K562 (cell line): ENCODE measurements around the gene NAT8L. TPM values are rescaled to one million over a fixed set of nuclear protein-coding genes. Genes with fewer than 3 reads are reported as not detected.

Source experiments
- CBX2 ChIP-seq: fragments of 200-600 bp; sonication (generic); IDR thresholded peaks from one replicate; pipeline ENCODE4 v1.6.1; 2012; ENCODE audit warnings: mild to moderate bottlenecking, low read length, inconsistent platforms; ENCODE audit not compliant: insufficient read depth, poor library complexity, severe bottlenecking
- CCNT2 ChIP-seq: IDR thresholded peaks from 2 replicates; pipeline ENCODE4 v1.6.1; 2011; ENCODE audit warnings: borderline replicate concordance, low read depth, mild to moderate bottlenecking, moderate library complexity, mixed read lengths, low read length; ENCODE audit not compliant: insufficient read length; ENCODE audit errors: extremely low read depth
- ETV5 ChIP-seq: sonication (generic); formaldehyde crosslinking; IDR thresholded peaks from 2 replicates; pipeline ENCODE4 v1.4.0; 2020; ENCODE audit warnings: low read depth, mild to moderate bottlenecking, missing genetic modification reagents
- FOSL1 ChIP-seq: fragments of 200-800 bp; sonication (Bioruptor generic); conservative IDR thresholded peaks from 2 replicates; pipeline ENCODE4 v1.6.1; 2016; ENCODE audit warnings: missing genetic modification characterization, missing compliant biosample characterization
- FOXP1 ChIP-seq: sonication (generic); formaldehyde crosslinking; IDR thresholded peaks from 2 replicates; pipeline ENCODE4 v1.8.0; 2022; ENCODE audit warnings: mild to moderate bottlenecking, missing genetic modification reagents
- HNRNPH1 ChIP-seq: fragments of 200-400 bp; formaldehyde crosslinking; optimal IDR thresholded peaks from 2 replicates; pipeline ENCODE3; 2017; ENCODE audit warnings: low read depth, mild to moderate bottlenecking, low read length, moderate library complexity
- KDM4B ChIP-seq, 2 experiments: fragments of 450-650 bp in 1 of 2; sonication (generic) in 1 of 2; IDR thresholded peaks; 2 replicates each; pipeline ENCODE4 v1.6.1; 2016 to 2017; ENCODE audit warnings: borderline replicate concordance in 2 of 2, antibody characterized with exemption in 1 of 2, low read depth in 1 of 2, mild to moderate bottlenecking in 1 of 2
- NCOA6 ChIP-seq: fragments of 450-650 bp; IDR thresholded peaks from 2 replicates; pipeline ENCODE4 v1.6.1; 2017; ENCODE audit warnings: mild to moderate bottlenecking
- RBM14 ChIP-seq: fragments of 200-400 bp; formaldehyde crosslinking; IDR thresholded peaks from 2 replicates; pipeline ENCODE4 v1.6.1; 2018; ENCODE audit warnings: low read depth, mild to moderate bottlenecking, low read length, moderate library complexity, borderline replicate concordance; ENCODE audit not compliant: insufficient read depth
- STAG1 ChIP-seq: sonication (generic); formaldehyde crosslinking; IDR thresholded peaks from 2 replicates; pipeline ENCODE4 v1.5.0; 2020; ENCODE audit warnings: missing genetic modification reagents, borderline replicate concordance
- ZKSCAN8 ChIP-seq: fragments of 200-800 bp; sonication (Bioruptor generic); IDR thresholded peaks from 2 replicates; pipeline ENCODE4 v1.6.1; 2016; ENCODE audit warnings: missing genetic modification characterization, missing compliant biosample characterization
- ZNF263 ChIP-seq: sonication (generic); formaldehyde crosslinking; IDR thresholded peaks from 2 replicates; pipeline ENCODE4 v1.8.0; 2022; ENCODE audit warnings: mild to moderate bottlenecking, missing genetic modification reagents, borderline replicate concordance
- polyA plus RNA-seq, 8 experiments: library from polyadenylated mRNA; depleted of rRNA in 4 of 8; stranded (reverse) in 5 of 8; unstranded in 3 of 8; fragments of >200 nt; fragmentation: Nextera tagmentation in 2 of 8; fragmentation: Illumina TruSeq in 1 of 8; extraction: Ambion mirVana in 2 of 8; extraction: Trizol in 1 of 8; gene quantifications; 2 replicates each; pipeline versions ENCODE4 v1.2.1 to v1.2.3, GENCODE V29; 2011 to 2014; ENCODE audit warnings: inconsistent platforms in 1 of 8, missing spikeins in 1 of 8
- total RNA-seq, 7 experiments: library from RNA; depleted of rRNA in 6 of 7; stranded (reverse); fragments of >200 nt in 6 of 7; fragmentation: Illumina TruSeq in 2 of 7; extraction: Trizol in 2 of 7; gene quantifications; 2 replicates each; pipeline versions ENCODE4 v1.2.1 to v1.2.3, GENCODE V29; 2011 to 2021; ENCODE audit warnings: low replicate concordance in 1 of 7
- TF ChIP-seq, protein P1 (sequence below): fragments of 250-450 bp; sonication (Bioruptor Pico); IDR thresholded peaks from 2 replicates; pipeline ENCODE4 v1.5.0; 2020; ENCODE audit warnings: mild to moderate bottlenecking, borderline replicate concordance
- TF ChIP-seq, protein P2 (sequence below): fragments of 250-450 bp; sonication (Bioruptor Pico); IDR thresholded peaks from 2 replicates; pipeline ENCODE4 v1.8.0; 2021; ENCODE audit warnings: borderline replicate concordance, mild to moderate bottlenecking, moderate library complexity; ENCODE audit not compliant: poor library complexity, severe bottlenecking
- TF ChIP-seq, protein P3 (sequence below), 2 experiments: fragments of 450-650 bp; IDR thresholded peaks; 2 replicates each; pipeline ENCODE4 v1.6.1; 2018; ENCODE audit warnings: mild to moderate bottlenecking in 2 of 2, low read depth in 1 of 2; ENCODE audit not compliant: partially characterized antibody in 2 of 2
- TF ChIP-seq, protein P4 (sequence below): IDR thresholded peaks from 3 replicates; pipeline ENCODE4 v1.6.1; 2011; ENCODE audit warnings: borderline replicate concordance, mild to moderate bottlenecking; ENCODE audit not compliant: insufficient read length, insufficient read depth
- TF ChIP-seq, protein P5 (sequence below): sonication (generic); formaldehyde crosslinking; IDR thresholded peaks from 2 replicates; pipeline ENCODE4 v1.9.0; 2022; ENCODE audit warnings: mild to moderate bottlenecking, missing genetic modification reagents

NAT8L gene
- total and polyA plus RNA-seq, 9 of the 15 experiments (the other 6 are each of a cell fraction or from before 2014, with no cell fraction given) = 0.06 to 11.0 (median 1.5) TPM

DNA sequence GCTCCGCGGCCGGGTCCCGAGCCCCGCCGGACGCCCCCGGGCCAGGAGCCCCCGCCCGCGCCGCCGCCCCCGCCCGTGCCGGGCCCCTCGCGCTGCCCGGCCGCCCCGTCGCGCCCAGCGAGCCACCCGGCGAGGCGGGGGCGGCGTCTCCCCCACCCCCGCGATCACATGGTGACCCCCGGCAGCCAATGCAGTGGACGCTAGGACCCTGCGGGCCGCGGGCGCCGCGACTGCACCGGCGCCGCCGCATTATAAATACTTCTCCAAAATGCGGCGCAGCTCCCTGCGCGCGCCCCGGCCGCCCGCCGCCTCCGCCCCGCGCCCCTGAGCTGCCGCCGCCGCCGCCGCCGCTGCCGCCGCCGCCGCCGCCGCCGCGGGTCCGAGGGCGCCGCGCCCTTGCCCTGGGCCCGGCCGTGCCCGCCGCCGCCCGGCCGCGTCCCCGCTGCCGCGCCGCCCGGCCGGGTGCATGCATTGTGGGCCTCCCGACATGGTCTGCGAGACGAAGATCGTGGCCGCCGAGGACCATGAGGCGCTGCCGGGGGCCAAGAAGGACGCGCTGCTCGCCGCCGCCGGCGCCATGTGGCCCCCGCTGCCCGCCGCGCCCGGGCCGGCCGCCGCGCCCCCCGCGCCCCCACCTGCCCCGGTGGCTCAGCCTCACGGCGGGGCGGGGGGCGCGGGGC is at the start of gene NAT8L (continued):
- TF ChIP-seq ZKSCAN8 (CRISPR knock-in tag) (no peak), STAG1 (CRISPR knock-in tag) (no peak), CCNT2 (peak; percentile 55), FOSL1 (no peak), CBX2 (no peak), ZNF263 (CRISPR knock-in tag) (no peak), RBM14 (no peak), ETV5 (CRISPR knock-in tag) (no peak), FOXP1 (CRISPR knock-in tag) (no peak), KDM4B (IDR thresholded peaks at IDR 0.05; ENCODE audit: borderline replicate concordance in 2 of 2, low read depth in 1 of 2) (no peak), NCOA6 (no peak), HNRNPH1 (no peak)
- TF ChIP-seq, protein P1, sequence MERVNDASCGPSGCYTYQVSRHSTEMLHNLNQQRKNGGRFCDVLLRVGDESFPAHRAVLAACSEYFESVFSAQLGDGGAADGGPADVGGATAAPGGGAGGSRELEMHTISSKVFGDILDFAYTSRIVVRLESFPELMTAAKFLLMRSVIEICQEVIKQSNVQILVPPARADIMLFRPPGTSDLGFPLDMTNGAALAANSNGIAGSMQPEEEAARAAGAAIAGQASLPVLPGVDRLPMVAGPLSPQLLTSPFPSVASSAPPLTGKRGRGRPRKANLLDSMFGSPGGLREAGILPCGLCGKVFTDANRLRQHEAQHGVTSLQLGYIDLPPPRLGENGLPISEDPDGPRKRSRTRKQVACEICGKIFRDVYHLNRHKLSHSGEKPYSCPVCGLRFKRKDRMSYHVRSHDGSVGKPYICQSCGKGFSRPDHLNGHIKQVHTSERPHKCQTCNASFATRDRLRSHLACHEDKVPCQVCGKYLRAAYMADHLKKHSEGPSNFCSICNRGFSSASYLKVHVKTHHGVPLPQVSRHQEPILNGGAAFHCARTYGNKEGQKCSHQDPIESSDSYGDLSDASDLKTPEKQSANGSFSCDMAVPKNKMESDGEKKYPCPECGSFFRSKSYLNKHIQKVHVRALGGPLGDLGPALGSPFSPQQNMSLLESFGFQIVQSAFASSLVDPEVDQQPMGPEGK (CRISPR knock-in tag) = no peak
- TF ChIP-seq, protein P2, sequence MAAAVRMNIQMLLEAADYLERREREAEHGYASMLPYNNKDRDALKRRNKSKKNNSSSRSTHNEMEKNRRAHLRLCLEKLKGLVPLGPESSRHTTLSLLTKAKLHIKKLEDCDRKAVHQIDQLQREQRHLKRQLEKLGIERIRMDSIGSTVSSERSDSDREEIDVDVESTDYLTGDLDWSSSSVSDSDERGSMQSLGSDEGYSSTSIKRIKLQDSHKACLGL (CRISPR knock-in tag) = no peak
- TF ChIP-seq, protein P3, sequence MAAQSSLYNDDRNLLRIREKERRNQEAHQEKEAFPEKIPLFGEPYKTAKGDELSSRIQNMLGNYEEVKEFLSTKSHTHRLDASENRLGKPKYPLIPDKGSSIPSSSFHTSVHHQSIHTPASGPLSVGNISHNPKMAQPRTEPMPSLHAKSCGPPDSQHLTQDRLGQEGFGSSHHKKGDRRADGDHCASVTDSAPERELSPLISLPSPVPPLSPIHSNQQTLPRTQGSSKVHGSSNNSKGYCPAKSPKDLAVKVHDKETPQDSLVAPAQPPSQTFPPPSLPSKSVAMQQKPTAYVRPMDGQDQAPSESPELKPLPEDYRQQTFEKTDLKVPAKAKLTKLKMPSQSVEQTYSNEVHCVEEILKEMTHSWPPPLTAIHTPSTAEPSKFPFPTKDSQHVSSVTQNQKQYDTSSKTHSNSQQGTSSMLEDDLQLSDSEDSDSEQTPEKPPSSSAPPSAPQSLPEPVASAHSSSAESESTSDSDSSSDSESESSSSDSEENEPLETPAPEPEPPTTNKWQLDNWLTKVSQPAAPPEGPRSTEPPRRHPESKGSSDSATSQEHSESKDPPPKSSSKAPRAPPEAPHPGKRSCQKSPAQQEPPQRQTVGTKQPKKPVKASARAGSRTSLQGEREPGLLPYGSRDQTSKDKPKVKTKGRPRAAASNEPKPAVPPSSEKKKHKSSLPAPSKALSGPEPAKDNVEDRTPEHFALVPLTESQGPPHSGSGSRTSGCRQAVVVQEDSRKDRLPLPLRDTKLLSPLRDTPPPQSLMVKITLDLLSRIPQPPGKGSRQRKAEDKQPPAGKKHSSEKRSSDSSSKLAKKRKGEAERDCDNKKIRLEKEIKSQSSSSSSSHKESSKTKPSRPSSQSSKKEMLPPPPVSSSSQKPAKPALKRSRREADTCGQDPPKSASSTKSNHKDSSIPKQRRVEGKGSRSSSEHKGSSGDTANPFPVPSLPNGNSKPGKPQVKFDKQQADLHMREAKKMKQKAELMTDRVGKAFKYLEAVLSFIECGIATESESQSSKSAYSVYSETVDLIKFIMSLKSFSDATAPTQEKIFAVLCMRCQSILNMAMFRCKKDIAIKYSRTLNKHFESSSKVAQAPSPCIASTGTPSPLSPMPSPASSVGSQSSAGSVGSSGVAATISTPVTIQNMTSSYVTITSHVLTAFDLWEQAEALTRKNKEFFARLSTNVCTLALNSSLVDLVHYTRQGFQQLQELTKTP (IDR thresholded peaks at IDR 0.05; ENCODE audit: low read depth in 1 of 2, partially characterized antibody in 2 of 2) = no peak
- TF ChIP-seq, protein P4, sequence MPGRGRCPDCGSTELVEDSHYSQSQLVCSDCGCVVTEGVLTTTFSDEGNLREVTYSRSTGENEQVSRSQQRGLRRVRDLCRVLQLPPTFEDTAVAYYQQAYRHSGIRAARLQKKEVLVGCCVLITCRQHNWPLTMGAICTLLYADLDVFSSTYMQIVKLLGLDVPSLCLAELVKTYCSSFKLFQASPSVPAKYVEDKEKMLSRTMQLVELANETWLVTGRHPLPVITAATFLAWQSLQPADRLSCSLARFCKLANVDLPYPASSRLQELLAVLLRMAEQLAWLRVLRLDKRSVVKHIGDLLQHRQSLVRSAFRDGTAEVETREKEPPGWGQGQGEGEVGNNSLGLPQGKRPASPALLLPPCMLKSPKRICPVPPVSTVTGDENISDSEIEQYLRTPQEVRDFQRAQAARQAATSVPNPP = no peak
- TF ChIP-seq, protein P5, sequence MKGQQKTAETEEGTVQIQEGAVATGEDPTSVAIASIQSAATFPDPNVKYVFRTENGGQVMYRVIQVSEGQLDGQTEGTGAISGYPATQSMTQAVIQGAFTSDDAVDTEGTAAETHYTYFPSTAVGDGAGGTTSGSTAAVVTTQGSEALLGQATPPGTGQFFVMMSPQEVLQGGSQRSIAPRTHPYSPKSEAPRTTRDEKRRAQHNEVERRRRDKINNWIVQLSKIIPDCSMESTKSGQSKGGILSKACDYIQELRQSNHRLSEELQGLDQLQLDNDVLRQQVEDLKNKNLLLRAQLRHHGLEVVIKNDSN (CRISPR knock-in tag) = peak; percentile 47; the same call in 1 of the 2 replicates
